HAP-1 (cell line): ENCODE data around the gene CBLC.
A peak's percentile ranks its signal among the peaks of the same experiment; 100 is the strongest.

Source experiments
- DNase-seq, 2 experiments: peaks; one replicate each; pipeline ENCODE4 v3.0.0-alpha.2; 2016 to 2020; ENCODE audit warnings: low spot score in 2 of 2
- H3K27me3 ChIP-seq: fragments of 250-450 bp; sonication (Bioruptor Pico); 2 replicates; pipeline ENCODE4 v1.5.1; 2020; ENCODE audit warnings: low read depth, mild to moderate bottlenecking, moderate library complexity
- H3K36me3 ChIP-seq: fragments of 250-450 bp; sonication (Bioruptor Pico); replicated peaks from 2 replicates; pipeline ENCODE4 v1.5.1; 2020; ENCODE audit warnings: mild to moderate bottlenecking
- H3K4me1 ChIP-seq: fragments of 250-450 bp; sonication (Bioruptor Pico); 2 replicates; pipeline ENCODE4 v1.5.1; 2020; ENCODE audit warnings: mild to moderate bottlenecking
- H3K4me3 ChIP-seq: fragments of 250-450 bp; sonication (Bioruptor Pico); 2 replicates; pipeline ENCODE4 v1.5.1; 2020; ENCODE audit warnings: mild to moderate bottlenecking, moderate library complexity
- H3K9me3 ChIP-seq: fragments of 250-450 bp; sonication (Bioruptor Pico); 2 replicates; pipeline ENCODE4 v1.5.1; 2020; ENCODE audit warnings: mild to moderate bottlenecking, moderate library complexity
- in situ Hi-C: fragments of 300-500 bp; cut with MboI; formaldehyde crosslinking; loops from 3 replicates; pipeline ENCODE4 v1.14.3; 2020; ENCODE audit warnings: low sequenced_read_pairs, inconsistent platforms, mixed read lengths

The CBLC gene, protein sequence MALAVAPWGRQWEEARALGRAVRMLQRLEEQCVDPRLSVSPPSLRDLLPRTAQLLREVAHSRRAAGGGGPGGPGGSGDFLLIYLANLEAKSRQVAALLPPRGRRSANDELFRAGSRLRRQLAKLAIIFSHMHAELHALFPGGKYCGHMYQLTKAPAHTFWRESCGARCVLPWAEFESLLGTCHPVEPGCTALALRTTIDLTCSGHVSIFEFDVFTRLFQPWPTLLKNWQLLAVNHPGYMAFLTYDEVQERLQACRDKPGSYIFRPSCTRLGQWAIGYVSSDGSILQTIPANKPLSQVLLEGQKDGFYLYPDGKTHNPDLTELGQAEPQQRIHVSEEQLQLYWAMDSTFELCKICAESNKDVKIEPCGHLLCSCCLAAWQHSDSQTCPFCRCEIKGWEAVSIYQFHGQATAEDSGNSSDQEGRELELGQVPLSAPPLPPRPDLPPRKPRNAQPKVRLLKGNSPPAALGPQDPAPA

DNA sequence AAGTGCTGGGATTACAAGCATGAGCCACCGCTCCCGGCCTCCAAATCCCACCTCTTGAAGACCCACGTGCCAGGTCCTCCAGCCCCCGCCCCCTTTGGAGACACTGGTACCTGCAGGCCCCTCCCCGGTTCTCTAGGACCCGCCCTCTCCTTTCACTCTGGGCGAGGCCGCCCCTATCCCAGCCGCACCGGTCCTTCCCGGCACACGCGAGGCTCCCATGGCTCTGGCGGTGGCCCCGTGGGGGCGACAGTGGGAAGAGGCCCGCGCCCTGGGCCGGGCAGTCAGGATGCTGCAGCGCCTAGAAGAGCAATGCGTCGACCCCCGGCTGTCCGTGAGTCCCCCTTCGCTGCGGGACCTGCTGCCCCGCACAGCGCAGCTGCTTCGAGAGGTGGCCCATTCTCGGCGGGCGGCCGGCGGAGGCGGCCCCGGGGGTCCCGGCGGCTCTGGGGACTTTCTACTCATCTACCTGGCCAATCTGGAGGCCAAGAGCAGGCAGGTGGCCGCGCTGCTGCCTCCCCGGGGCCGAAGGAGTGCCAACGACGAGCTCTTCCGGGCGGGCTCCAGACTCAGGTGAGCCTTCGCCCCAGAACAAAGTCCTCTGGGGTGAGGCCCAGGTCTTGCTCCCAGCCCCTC is at the start of gene CBLC:
CBLC (plus strand) TSS at position 176 of the 633 bp plus-strand sequence; CDS start at position 218, 42 bp downstream.
- Histone ChIP-seq H3K4me1 (no peaks in the 10 kb centered on the region; the same call in 1 of the 2 replicates), H3K4me3 (no peak within 1 kb of the TSS), H3K36me3 (no peaks in the 10 kb centered on the region), H3K27me3 (no peaks in the 10 kb centered on the region), H3K9me3 (no peaks in the 10 kb centered on the region)
- DNase-seq = peak in 1 of 2 experiments; percentile 56
- in situ Hi-C loops = loop anchor here (10.0 kb wide), 1 partner anchor 203 kb away; no protein-coding TSS in a partner anchor

DNA sequence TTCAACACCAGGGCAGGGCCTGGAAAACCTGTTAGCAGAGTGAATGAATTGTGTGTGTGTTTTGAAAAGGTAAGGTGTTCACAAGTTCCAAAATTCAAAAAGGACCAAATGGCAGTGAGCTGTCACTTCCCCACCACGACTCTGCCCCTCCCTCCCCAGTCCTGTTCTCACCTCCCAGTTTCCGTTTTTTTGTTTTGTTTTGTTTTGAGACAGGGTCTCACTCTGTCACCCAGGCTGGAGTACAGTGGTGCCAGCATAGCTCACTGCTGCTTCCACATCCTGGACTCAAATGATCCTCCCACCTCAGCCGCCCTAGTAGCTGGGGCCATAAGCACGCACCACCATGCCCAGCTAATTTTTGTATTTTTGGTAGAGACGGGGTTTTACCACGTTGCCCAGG is 49.5 kb upstream of the CBLC start:
- H3K4me3 ChIP-seq = no peak overlapping the region
- DNase-seq = no peak
- no peaks in the 10 kb centered on the region for H3K27me3 ChIP-seq
- H3K9me3 ChIP-seq = no peaks in the 10 kb centered on the region
- in situ Hi-C loops = loop anchor here (10.0 kb wide), 1 partner anchor 117 kb away; the partner anchor contains the start of gene NECTIN2
- H3K36me3 ChIP-seq = no peaks in the 10 kb centered on the region
- H3K4me1 ChIP-seq = no peaks in the 10 kb centered on the region

- DNase-seq = no peak
- Histone ChIP-seq H3K36me3 (no peaks in the 10 kb centered on the region), H3K27me3 (no peaks in the 10 kb centered on the region), H3K9me3 (no peaks in the 10 kb centered on the region), H3K4me3 (no peak overlapping the region), H3K4me1 (no peaks in the 10 kb centered on the region)
- in situ Hi-C loops = loop anchor here (10.0 kb wide), 1 partner anchor 115 kb away; the partner anchor contains the start of gene NECTIN2
Measured at GRCh38 chr19:44729516-44730033, 48.1 kb upstream of the CBLC start.

- no peaks in the 10 kb centered on the region for H3K27me3 ChIP-seq
- no peaks in the 10 kb centered on the region for H3K36me3 ChIP-seq
- in situ Hi-C loops = no loop called here
- no peak overlapping the region for H3K4me3 ChIP-seq
- no peak for DNase-seq
- H3K9me3 ChIP-seq = no peaks in the 10 kb centered on the region
- H3K4me1 ChIP-seq = no peaks in the 10 kb centered on the region
Measured at GRCh38 chr19:44731081-44731480, 46.6 kb upstream of the CBLC start.

DNA sequence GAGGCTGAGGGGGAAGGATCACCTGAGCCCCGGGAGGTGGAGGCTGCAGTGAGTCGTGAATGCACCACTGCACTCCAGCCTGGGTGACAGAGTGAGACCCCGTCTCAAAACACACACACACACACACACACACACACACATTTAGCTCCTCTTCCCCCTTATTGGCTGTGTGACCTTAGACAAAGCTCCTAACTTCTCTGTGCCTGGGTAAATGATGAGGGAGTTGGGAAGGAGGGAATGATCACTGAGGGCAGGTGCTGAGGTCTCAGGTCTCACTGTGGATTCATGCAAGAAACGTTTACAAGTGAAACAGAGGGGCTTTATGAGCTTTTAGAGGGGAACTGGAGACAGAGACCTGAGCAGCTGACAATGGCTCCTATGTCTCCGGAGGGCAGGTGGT is 46.1 kb upstream of the CBLC start:
- H3K9me3 ChIP-seq = no peaks in the 10 kb centered on the region
- in situ Hi-C loops = no loop called here
- H3K4me3 ChIP-seq = no peak overlapping the region
- H3K27me3 ChIP-seq = no peaks in the 10 kb centered on the region
- no peak for DNase-seq
- H3K36me3 ChIP-seq = no peaks in the 10 kb centered on the region
- H3K4me1 ChIP-seq = no peaks in the 10 kb centered on the region

DNA sequence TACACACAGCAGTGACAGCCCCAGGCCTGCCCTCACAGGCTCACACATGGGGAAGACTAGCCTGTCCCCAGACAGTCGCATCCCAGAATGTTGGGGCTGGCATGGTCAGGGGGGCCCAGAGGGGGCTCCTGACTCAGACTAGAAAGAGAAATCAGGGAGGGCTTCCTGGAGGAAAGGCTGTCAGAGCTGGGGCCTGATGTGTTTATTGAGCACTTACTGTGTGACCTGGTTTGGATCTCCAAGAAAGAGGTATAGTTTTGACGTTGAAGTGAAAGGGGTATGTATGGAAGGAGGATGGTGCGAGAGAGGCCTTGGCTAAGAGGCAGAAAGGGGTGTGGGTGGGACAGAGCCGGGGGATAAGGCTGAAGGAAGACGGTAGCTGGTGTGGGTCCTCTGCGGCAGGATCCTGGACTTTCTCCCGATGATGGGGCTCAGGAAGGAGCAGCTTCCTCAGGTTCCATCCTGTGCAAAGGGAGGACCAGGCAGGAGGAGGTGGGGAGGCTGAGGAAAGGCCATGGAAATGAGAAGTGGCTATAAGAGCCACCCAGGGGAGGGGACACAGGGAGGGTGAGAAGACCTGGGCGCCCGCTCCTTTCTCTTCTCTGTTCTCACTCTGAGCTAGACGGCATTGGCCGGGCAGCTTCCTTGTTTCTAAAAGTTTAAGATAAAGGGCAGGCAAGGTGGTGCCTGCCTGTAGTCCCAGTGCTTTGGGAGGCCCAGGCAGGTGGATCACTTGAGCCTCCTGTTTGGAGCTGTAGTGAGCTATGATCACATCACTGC is 45.3 kb upstream of the CBLC start:
- Histone ChIP-seq H3K9me3 (no peaks in the 10 kb centered on the region), H3K4me3 (no peak overlapping the region), H3K27me3 (no peaks in the 10 kb centered on the region), H3K36me3 (no peaks in the 10 kb centered on the region), H3K4me1 (no peaks in the 10 kb centered on the region)
- DNase-seq = no peak
- in situ Hi-C loops = no loop called here

GRCh38 chr19:44734357-44734756 is 43.3 kb upstream of the CBLC start:
- Histone ChIP-seq H3K9me3 (no peaks in the 10 kb centered on the region), H3K36me3 (no peaks in the 10 kb centered on the region), H3K27me3 (no peaks in the 10 kb centered on the region), H3K4me3 (no peak overlapping the region), H3K4me1 (no peaks in the 10 kb centered on the region)
- in situ Hi-C loops = no loop called here
- no peak for DNase-seq

- H3K4me1 ChIP-seq = no peaks in the 10 kb centered on the region
- no peak overlapping the region for H3K4me3 ChIP-seq
- H3K27me3 ChIP-seq = no peaks in the 10 kb centered on the region
- no peaks in the 10 kb centered on the region for H3K36me3 ChIP-seq
- no peak for DNase-seq
- in situ Hi-C loops = no loop called here
- no peaks in the 10 kb centered on the region for H3K9me3 ChIP-seq
Measured at GRCh38 chr19:44735011-44735410, 42.7 kb upstream of the CBLC start.

DNA sequence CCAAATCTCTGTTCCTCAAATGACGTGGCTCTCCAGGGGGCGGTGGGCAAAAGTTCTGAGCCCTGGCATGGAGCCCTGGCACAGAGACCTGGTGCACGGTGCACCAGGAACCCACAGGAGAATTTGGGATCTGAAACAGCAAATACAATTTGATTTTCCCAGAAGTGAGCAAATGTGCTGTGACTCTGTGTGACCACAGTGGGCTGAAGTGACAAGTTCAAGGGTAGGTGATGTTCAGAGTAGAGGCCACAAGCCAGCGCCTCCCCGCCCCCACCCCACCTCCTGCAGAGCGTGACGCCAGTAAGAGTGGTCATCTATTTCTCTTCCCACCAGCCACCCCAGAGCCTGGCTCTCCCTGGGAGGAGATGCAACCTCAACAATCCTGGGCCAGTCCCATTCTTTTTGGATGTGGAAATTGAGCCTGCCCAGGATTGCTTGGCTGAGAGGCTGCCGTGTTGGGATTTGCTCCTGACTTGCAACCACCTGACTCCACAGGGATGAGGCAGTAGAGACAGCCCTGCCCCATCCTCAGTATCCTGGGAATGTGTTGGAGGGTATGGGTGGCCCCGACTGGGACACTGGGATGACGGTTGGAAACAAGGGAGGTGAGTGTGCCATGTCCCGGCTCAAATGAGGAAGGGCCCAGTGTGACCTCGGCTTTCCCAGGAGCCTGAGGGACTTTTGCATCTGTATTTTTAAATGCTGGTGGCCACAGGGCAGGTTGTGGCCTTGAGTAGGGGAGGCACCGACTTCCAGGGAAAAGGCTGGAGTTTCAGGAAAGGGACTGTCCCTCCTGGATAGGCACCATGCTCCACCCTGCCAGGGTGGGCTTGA is 40.2 kb upstream of the CBLC start:
- no peak for DNase-seq
- H3K4me1 ChIP-seq = peaks cover 7% of the 10 kb centered on the region
- H3K4me3 ChIP-seq = no peak overlapping the region

DNA sequence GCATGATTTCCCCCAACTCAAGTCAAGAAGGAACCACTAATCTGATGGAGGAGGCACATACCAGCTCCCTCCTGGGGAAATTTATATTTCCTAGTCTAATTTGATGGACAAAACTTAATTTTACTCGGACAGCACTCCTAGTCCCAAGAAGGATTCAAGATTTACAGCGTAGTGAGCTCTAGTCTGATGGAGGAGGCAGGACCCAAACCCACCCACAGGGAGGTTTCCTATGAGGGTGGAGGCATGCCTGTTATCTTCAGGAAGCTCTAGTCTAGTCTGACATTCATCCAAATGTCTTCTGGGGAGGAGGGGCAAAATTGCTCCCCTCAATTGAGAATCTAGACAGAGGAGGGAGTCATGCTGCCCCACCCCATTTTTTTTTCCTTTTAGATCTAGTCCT is 39.6 kb upstream of the CBLC start:
- in situ Hi-C loops = no loop called here
- DNase-seq = no peak
- Histone ChIP-seq H3K27me3 (no peaks in the 10 kb centered on the region), H3K4me1 (peaks cover 10% of the 10 kb centered on the region), H3K9me3 (no peaks in the 10 kb centered on the region), H3K36me3 (no peaks in the 10 kb centered on the region), H3K4me3 (no peak overlapping the region)

More for the DNA sequence above, 40.2 kb upstream of the CBLC start:
- H3K27me3 ChIP-seq = no peaks in the 10 kb centered on the region
- H3K9me3 ChIP-seq = no peaks in the 10 kb centered on the region
- in situ Hi-C loops = no loop called here
- no peaks in the 10 kb centered on the region for H3K36me3 ChIP-seq

DNA sequence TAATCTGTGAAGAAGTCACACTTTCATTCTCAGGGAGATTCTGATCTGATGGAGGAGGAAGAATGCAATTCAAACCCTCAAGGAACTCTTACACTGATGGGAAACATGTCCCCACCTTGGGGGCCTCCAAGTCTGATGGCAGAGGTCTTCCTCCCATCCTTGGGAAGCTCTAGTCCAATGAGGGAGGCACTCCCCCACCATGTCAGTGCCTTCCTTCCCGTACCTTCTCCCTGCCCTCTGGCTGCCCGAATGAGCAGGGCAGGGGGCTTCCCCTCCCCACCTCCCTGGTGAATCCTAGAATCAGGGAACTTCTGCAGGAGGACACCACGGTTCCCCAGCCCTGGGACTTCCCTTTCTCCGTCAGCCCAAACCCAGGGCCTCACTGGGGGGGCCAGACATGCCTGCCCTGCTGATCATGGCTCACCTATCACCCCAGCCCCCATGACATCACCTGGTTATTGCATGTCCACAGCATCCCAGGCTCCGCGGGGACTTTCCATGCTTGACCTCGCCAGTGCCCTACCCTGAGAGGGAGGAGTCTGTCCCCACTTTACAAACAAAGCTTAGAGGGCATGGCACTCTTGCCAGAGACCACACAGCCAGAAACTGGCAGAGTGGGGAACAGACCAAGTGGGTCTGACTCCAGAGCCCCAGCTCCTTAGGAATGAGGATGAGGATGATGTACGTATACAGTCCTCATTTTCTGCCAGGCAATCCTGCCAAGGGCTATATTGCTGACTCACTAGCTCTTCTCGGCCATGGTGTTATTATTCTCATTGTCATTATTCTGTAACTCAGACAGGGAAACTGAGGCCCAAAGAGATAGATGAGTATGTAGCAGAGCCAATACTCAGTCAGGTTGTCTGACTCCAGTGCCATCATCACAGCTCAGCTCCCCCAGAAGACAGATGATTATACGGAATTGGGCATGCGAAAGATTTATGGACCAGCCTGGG is 38.8 kb upstream of the CBLC start:
- in situ Hi-C loops = no loop called here
- H3K4me3 ChIP-seq = no peak overlapping the region
- H3K36me3 ChIP-seq = no peaks in the 10 kb centered on the region
- no peaks in the 10 kb centered on the region for H3K9me3 ChIP-seq
- no peak for DNase-seq
- H3K27me3 ChIP-seq = no peaks in the 10 kb centered on the region
- H3K4me1 ChIP-seq = peaks cover 10% of the 10 kb centered on the region

DNA sequence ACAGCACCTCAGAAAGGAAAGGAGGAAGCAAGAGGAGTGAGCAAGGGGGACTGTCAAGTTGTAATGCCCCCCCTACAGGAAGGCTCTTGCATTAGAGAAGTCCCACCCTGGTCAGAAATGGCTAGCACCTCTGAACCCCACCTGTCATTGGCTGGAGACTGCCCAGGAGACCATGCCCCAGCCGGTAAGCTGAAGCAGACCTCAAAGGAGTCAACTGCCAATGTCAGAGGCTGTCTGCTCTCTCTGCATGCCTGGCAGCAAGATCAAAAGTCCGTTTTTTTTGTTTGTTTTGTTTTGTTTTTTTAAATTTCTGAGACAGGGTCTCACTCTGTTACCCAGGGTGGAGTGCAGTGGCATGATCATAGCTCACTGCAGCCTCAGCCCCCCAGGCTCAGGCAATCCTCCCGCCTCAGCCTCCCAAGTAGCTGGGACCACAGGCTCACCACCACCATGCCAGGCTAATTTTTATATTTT is 37.3 kb upstream of the CBLC start:
- no peak for DNase-seq
- no peaks in the 10 kb centered on the region for H3K36me3 ChIP-seq
- peaks cover 10% of the 10 kb centered on the region for H3K4me1 ChIP-seq
- no peaks in the 10 kb centered on the region for H3K9me3 ChIP-seq
- no peak overlapping the region for H3K4me3 ChIP-seq
- in situ Hi-C loops = no loop called here
- no peaks in the 10 kb centered on the region for H3K27me3 ChIP-seq
